ENCODE data around the gene PPIA. TPM values are rescaled to one million over a fixed set of nuclear protein-coding genes. Genes with fewer than 3 reads are reported as not detected.
"Not testable (repeated sequence)": the region's sequence is repeated elsewhere in the genome, so short reads cannot be mapped to it uniquely, and the experiment has no call there.

Gene PPIA
- total RNA-seq, 4 donors from 2014 or later, result 474 to 1,393 (median 544) TPM

DNA sequence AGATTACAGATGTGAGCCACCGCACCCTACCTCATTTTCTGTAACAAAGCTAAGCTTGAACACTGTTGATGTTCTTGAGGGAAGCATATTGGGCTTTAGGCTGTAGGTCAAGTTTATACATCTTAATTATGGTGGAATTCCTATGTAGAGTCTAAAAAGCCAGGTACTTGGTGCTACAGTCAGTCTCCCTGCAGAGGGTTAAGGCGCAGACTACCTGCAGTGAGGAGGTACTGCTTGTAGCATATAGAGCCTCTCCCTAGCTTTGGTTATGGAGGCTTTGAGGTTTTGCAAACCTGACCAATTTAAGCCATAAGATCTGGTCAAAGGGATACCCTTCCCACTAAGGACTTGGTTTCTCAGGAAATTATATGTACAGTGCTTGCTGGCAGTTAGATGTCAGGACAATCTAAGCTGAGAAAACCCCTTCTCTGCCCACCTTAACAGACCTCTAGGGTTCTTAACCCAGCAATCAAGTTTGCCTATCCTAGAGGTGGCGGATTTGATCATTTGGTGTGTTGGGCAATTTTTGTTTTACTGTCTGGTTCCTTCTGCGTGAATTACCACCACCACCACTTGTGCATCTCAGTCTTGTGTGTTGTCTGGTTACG lies 6.0 kb downstream of the PPIA start:
- H3K9me3 ChIP-seq, result no peaks in the 10 kb centered on the region
- no peak overlapping the region for H3K27ac ChIP-seq
- TF ChIP-seq POLR2A (IDR thresholded peaks at IDR 0.05), result no peak
- TF ChIP-seq, protein P1, sequence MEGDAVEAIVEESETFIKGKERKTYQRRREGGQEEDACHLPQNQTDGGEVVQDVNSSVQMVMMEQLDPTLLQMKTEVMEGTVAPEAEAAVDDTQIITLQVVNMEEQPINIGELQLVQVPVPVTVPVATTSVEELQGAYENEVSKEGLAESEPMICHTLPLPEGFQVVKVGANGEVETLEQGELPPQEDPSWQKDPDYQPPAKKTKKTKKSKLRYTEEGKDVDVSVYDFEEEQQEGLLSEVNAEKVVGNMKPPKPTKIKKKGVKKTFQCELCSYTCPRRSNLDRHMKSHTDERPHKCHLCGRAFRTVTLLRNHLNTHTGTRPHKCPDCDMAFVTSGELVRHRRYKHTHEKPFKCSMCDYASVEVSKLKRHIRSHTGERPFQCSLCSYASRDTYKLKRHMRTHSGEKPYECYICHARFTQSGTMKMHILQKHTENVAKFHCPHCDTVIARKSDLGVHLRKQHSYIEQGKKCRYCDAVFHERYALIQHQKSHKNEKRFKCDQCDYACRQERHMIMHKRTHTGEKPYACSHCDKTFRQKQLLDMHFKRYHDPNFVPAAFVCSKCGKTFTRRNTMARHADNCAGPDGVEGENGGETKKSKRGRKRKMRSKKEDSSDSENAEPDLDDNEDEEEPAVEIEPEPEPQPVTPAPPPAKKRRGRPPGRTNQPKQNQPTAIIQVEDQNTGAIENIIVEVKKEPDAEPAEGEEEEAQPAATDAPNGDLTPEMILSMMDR (IDR thresholded peaks at IDR 0.05), result no peak
- H3K4me1 ChIP-seq, result no peaks in the 10 kb centered on the region
- no peaks in the 10 kb centered on the region for H3K36me3 ChIP-seq
- H3K4me3 ChIP-seq, result no peak overlapping the region
- no peaks in the 10 kb centered on the region for H3K27me3 ChIP-seq
- intact Hi-C loops (cut with DNase I; ENCODE audit: low total_unique reads), result no loop called here
- no peak for DNase-seq

DNA sequence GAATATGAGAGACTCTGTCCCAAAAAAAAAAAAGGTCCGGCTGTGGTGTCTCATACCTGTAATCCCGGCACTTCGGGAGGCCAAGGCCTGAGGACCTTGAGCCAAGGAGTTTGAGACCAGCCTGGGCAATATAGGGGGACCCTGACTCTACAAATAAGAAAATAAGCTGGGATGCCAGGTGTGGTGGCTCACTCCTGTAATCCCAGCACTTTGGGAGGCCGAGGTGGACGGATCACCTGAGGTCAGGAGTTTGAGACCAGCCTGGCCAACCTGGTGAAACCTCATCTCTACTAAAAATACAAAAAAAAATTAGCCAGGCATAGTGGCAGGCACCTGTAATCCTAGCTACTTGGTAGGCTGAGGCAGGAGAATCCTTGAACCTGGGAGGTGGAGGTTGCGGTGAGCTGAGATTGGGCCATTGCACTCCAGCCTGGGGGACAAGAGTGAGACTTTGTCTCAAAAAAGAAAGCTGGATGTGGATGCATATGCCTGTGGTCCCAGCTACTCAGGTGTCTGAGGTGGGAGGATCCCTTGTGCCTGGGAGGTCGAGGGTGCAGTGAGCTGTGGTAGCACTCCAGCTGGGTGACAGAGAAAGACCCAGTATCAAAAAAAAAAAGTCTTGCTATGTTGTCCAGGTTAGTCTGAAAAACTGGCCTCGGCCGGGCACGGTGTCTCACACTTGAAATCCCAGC lies 7.5 kb downstream of the PPIA start:
- H3K27me3 ChIP-seq; H3K9me3 ChIP-seq; H3K27ac ChIP-seq; H3K4me1 ChIP-seq; H3K4me3 ChIP-seq; DNase-seq; H3K36me3 ChIP-seq; intact Hi-C loops (cut with DNase I; ENCODE audit: low total_unique reads): not testable (repeated sequence)

DNA sequence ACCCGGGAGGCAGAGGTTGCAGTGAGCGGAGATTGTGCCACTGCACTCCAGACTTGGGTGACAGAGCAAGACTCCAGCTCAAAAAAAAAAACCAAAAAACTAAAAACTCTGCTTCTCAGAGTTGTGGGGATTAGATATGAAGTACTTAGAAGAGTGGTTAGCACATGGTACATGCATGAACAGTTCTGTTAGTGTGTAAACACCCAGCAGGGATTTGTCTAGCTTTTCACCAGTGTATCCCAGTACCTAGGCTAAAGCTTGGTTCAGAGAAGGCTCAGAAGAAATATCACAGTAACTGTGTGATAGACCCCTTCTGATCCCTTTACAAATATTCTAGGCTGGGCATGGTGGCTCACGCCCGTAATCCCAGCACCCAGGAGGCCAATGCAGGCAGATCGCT lies 9.5 kb downstream of the PPIA start:
- no peak for DNase-seq
- no peak for TF ChIP-seq POLR2A (IDR thresholded peaks at IDR 0.05)
- TF ChIP-seq, protein P1 (IDR thresholded peaks at IDR 0.05), result no peak
- intact Hi-C loops (cut with DNase I; ENCODE audit: low total_unique reads), result no loop called here

DNA sequence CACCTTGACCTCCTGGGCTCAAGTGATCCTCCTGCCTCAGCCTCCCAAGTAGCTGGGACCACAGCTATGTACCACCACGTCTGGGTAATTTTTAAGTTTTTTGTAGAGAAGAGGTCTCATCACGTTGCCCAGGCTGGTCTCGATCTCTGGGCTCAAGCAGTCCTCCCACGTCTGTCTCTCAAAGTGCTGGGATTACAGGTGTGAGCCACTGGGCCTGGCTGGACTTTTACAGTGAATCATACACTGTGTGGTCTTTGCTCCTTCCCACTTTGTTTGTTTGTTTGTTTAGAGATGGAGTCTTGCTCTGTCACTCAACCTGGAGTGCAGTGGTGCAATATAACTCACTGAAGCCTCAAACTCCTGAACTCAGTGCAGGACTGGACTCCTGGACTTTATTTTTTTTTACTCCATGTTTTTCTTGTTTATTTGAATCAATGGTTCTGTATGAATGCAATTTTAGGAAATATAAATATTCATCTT lies 12.5 kb downstream of the PPIA start:
- Histone ChIP-seq H3K36me3 (no peaks in the 10 kb centered on the region), H3K9me3 (no peaks in the 10 kb centered on the region), H3K27me3 (no peaks in the 10 kb centered on the region), H3K4me3 (no peak overlapping the region), H3K27ac (no peak overlapping the region), H3K4me1 (no peaks in the 10 kb centered on the region)
- no peak for DNase-seq
- intact Hi-C loops (cut with DNase I; ENCODE audit: low total_unique reads), result no loop called here
- no peak for TF ChIP-seq POLR2A (IDR thresholded peaks at IDR 0.05)
- TF ChIP-seq, protein P1 (IDR thresholded peaks at IDR 0.05), result no peak

More for the DNA sequence above, 9.5 kb downstream of the PPIA start:
- no peaks in the 10 kb centered on the region for H3K4me1 ChIP-seq
- no peak overlapping the region for H3K4me3 ChIP-seq
- H3K27ac ChIP-seq, result no peak overlapping the region
- no peaks in the 10 kb centered on the region for H3K27me3 ChIP-seq
- H3K9me3 ChIP-seq, result no peaks in the 10 kb centered on the region
- H3K36me3 ChIP-seq, result no peaks in the 10 kb centered on the region

DNA sequence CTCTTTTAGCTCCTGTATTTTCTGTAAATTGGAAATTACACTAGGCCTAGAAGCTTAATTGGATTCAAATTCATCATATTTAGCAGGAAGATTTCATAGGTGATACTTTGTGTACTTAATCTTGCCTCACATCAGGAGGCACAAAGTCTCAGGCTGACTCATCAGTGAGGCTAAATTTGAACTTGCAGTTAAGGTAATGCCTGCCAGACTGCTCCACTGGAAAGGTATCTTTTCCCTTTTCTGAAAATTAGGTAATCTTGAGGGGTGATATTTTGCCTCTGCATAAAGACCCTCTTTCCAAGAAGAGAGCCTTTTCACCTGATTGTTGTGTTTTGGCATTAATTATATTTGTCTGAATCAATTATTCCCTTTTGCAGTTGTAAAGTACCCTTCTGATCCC lies 14.6 kb downstream of the PPIA start:
- H3K4me3 ChIP-seq, result no peak overlapping the region
- H3K27me3 ChIP-seq, result no peaks in the 10 kb centered on the region
- no peaks in the 10 kb centered on the region for H3K36me3 ChIP-seq
- no peaks in the 10 kb centered on the region for H3K4me1 ChIP-seq
- intact Hi-C loops (cut with DNase I; ENCODE audit: low total_unique reads), result no loop called here
- no peak for DNase-seq
- TF ChIP-seq, protein P1 (IDR thresholded peaks at IDR 0.05), result no peak
- TF ChIP-seq POLR2A (IDR thresholded peaks at IDR 0.05), result no peak
- no peaks in the 10 kb centered on the region for H3K9me3 ChIP-seq
- no peak overlapping the region for H3K27ac ChIP-seq

All from uterus (tissue), 4 donors.